WTC11 (cell line): ENCODE results near the gene SYT7. TPM values are rescaled to one million over a fixed set of nuclear protein-coding genes. Genes with fewer than 3 reads are reported as not detected.
A peak's percentile ranks its signal among the peaks of the same experiment; 100 is the strongest.

Experiments
- ATAC-seq: fragments of 200-7000 bp; cut with Tn5 transposase; 2 replicates; pipeline ENCODE4 v1.10.0; 2021; ENCODE audit warnings: mild to moderate bottlenecking, moderate library complexity
- CTCF ChIA-PET: fragments of 300-600 bp; sonication (Branson Sonifier 250); formaldehyde crosslinking; loops from one replicate; lab custom pipeline; 2021; ENCODE audit warnings: antibody characterized with exemption; lab: Charles Lee
- POLR2A ChIA-PET: fragments of 350-600 bp; sonication (Branson Sonifier 250); formaldehyde crosslinking; loops from one replicate; lab custom pipeline; 2021; ENCODE audit warnings: antibody characterized with exemption; lab: Charles Lee
- DNase-seq: peaks from one replicate; pipeline ENCODE4 v3.0.0; 2021; ENCODE audit warnings: low spot score
- H3K27ac Mint-ChIP-seq: 2 replicates; pipeline ENCODE4 v1.8.0; 2021; ENCODE audit warnings: mixed read lengths
- H3K27me3 Mint-ChIP-seq: 2 replicates; pipeline ENCODE4 v1.8.0; 2021; ENCODE audit warnings: low read depth, mild to moderate bottlenecking, moderate library complexity, mixed read lengths
- H3K36me3 Mint-ChIP-seq: 2 replicates; pipeline ENCODE4 v1.8.0; 2021; ENCODE audit warnings: mixed read lengths
- H3K4me1 Mint-ChIP-seq: 2 replicates; pipeline ENCODE4 v1.8.0; 2022; ENCODE audit warnings: mixed read lengths
- H3K4me3 Mint-ChIP-seq: 2 replicates; pipeline ENCODE4 v1.8.0; 2021; ENCODE audit warnings: mild to moderate bottlenecking, moderate library complexity, mixed read lengths
- H3K9me3 Mint-ChIP-seq: 2 replicates; pipeline ENCODE4 v1.8.0; 2021; ENCODE audit warnings: mixed read lengths
- ATF1 ChIP-seq: sonication (generic); formaldehyde crosslinking; IDR thresholded peaks from 2 replicates; pipeline ENCODE4 v1.8.1; 2023; ENCODE audit warnings: mild to moderate bottlenecking, moderate library complexity, missing genetic modification reagents
- ETV6 ChIP-seq: sonication (generic); formaldehyde crosslinking; IDR thresholded peaks from 2 replicates; pipeline ENCODE4 v1.8.1; 2022; ENCODE audit warnings: mild to moderate bottlenecking, missing genetic modification reagents
- IRF2 ChIP-seq: sonication (generic); formaldehyde crosslinking; IDR thresholded peaks from 2 replicates; pipeline ENCODE4 v1.8.0; 2022; ENCODE audit warnings: low read depth, missing genetic modification reagents, borderline replicate concordance
- JAZF1 ChIP-seq: fragments of 250-450 bp; sonication (Bioruptor Pico); IDR thresholded peaks from 2 replicates; pipeline ENCODE4 v1.9.0; 2021; ENCODE audit warnings: moderate library complexity, mild to moderate bottlenecking, inconsistent platforms
- NR1H2 ChIP-seq: sonication (generic); formaldehyde crosslinking; IDR thresholded peaks from 2 replicates; pipeline ENCODE4 v1.9.0; 2021; ENCODE audit warnings: mild to moderate bottlenecking, moderate library complexity, missing genetic modification reagents
- PRRX2 ChIP-seq: fragments of 250-450 bp; sonication (Bioruptor Pico); IDR thresholded peaks from 2 replicates; pipeline ENCODE4 v1.8.0; 2021; ENCODE audit warnings: mild to moderate bottlenecking
- RELA ChIP-seq: sonication (generic); formaldehyde crosslinking; IDR thresholded peaks from 2 replicates; pipeline ENCODE4 v1.8.1; 2022; ENCODE audit warnings: missing genetic modification reagents, mild to moderate bottlenecking, borderline replicate concordance
- SMAD4 ChIP-seq: sonication (generic); formaldehyde crosslinking; IDR thresholded peaks from 2 replicates; pipeline ENCODE4 v1.8.0; 2022; ENCODE audit warnings: mild to moderate bottlenecking, missing genetic modification reagents
- ZNF121 ChIP-seq: sonication (generic); formaldehyde crosslinking; IDR thresholded peaks from 2 replicates; pipeline ENCODE4 v1.8.0; 2023; ENCODE audit warnings: missing genetic modification reagents
- ZNF138 ChIP-seq: sonication (generic); formaldehyde crosslinking; conservative IDR thresholded peaks from 2 replicates; pipeline ENCODE4 v1.8.1; 2022; ENCODE audit warnings: mild to moderate bottlenecking, moderate library complexity, missing genetic modification reagents
- ZNF219 ChIP-seq: sonication (generic); formaldehyde crosslinking; IDR thresholded peaks from 2 replicates; pipeline ENCODE4 v1.8.0; 2023; ENCODE audit warnings: missing genetic modification reagents, mild to moderate bottlenecking, borderline replicate concordance
- ZNF263 ChIP-seq: sonication (generic); formaldehyde crosslinking; IDR thresholded peaks from 2 replicates; pipeline ENCODE4 v1.8.1; 2022; ENCODE audit warnings: low read depth, mild to moderate bottlenecking, moderate library complexity, missing genetic modification reagents
- ZNF317 ChIP-seq: sonication (generic); formaldehyde crosslinking; IDR thresholded peaks from 2 replicates; pipeline ENCODE4 v1.8.1; 2023; ENCODE audit warnings: low read depth, mild to moderate bottlenecking, moderate library complexity, missing genetic modification reagents, borderline replicate concordance
- ZNF416 ChIP-seq: fragments of 250-450 bp; sonication (Bioruptor Pico); IDR thresholded peaks from 2 replicates; pipeline ENCODE4 v1.9.0; 2021; ENCODE audit warnings: mild to moderate bottlenecking, inconsistent platforms
- total RNA-seq: library from RNA; stranded (reverse); gene quantifications from 3 replicates; pipeline ENCODE4 v1.2.3, GENCODE V29; 2021
- TF ChIP-seq, protein P1 (sequence below): sonication (generic); formaldehyde crosslinking; IDR thresholded peaks from 2 replicates; pipeline ENCODE4 v1.8.0; 2022; ENCODE audit warnings: mild to moderate bottlenecking, missing genetic modification reagents
- TF ChIP-seq, protein P2 (sequence below): sonication (generic); formaldehyde crosslinking; IDR thresholded peaks from 2 replicates; pipeline ENCODE4 v1.8.0; 2023; ENCODE audit warnings: missing genetic modification reagents
- TF ChIP-seq, protein P3 (sequence below): sonication (generic); formaldehyde crosslinking; IDR thresholded peaks from 2 replicates; pipeline ENCODE4 v1.8.1; 2023; ENCODE audit warnings: mild to moderate bottlenecking, missing genetic modification reagents, borderline replicate concordance
- TF ChIP-seq, protein P4 (sequence below): sonication (generic); formaldehyde crosslinking; IDR thresholded peaks from 2 replicates; pipeline ENCODE4 v1.8.0; 2022; ENCODE audit warnings: mild to moderate bottlenecking, missing genetic modification reagents
- TF ChIP-seq, protein P5 (sequence below): fragments of 200-600 bp; IDR thresholded peaks from 2 replicates; pipeline ENCODE4 v1.8.0; 2022; ENCODE audit warnings: antibody characterized with exemption
- TF ChIP-seq, protein P6 (sequence below): sonication (generic); formaldehyde crosslinking; IDR thresholded peaks from 2 replicates; pipeline ENCODE4 v1.8.1; 2022; ENCODE audit warnings: mild to moderate bottlenecking, missing genetic modification reagents, moderate library complexity, borderline replicate concordance
- TF ChIP-seq, protein P7 (sequence below): sonication (generic); formaldehyde crosslinking; conservative IDR thresholded peaks from 2 replicates; pipeline ENCODE4 v1.8.1; 2022; ENCODE audit warnings: mild to moderate bottlenecking, missing genetic modification reagents
- TF ChIP-seq, protein P8 (sequence below): sonication (generic); formaldehyde crosslinking; IDR thresholded peaks from 2 replicates; pipeline ENCODE4 v1.8.1; 2022; ENCODE audit warnings: mild to moderate bottlenecking, moderate library complexity, missing genetic modification reagents

Gene SYT7
- total RNA-seq, 1 experiment from 2014 or later = 12.5 TPM

DNA sequence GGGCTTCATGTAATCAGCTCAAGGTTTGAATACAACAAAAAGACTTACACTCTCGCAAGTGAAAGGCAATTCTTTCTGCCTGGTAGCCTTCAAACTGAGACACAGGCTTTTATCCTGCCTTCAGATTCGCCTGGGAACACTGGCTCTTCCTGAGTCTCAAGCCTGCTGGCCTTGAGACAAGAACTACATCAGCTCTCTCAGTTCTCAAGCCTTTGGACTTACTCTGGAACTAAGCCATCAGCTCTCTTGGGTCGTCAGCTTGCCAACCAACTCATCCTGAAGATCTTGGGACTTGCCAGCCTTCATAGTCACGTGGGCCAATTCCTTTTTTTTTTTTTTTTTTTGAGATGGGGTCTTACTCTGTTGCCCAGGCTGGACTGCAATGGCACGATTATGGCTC lies 108.0 kb downstream of the SYT7 start:
- peaks cover 14% of the 10 kb centered on the region; the same call in 1 of the 2 replicates for H3K36me3 Mint-ChIP-seq
- 0 out of 2 replicates have a peak, but pooled peaks have one; percentile 52 for TF ChIP-seq ZNF121 (CRISPR knock-in tag)
- TF ChIP-seq PRRX2 (CRISPR knock-in tag) = no peak
- H3K27me3 Mint-ChIP-seq = peaks cover 1% of the 10 kb centered on the region; the same call in 1 of the 2 replicates
- H3K9me3 Mint-ChIP-seq = no peaks in the 10 kb centered on the region
- ChIA-PET CTCF (interaction anchor here (0.6 to 2.9 kb wide), 9 partner anchors 10 to 191 kb away, joined by 3 to 17 read pairs (median 4); no protein-coding TSS in a partner anchor), POLR2A (interaction anchor here (0.6 to 0.7 kb wide), 2 partner anchors 308 to 1384 kb away, joined by 3 to 4 read pairs; no protein-coding TSS in a partner anchor)
- peaks cover 4% of the 10 kb centered on the region; the same call in 1 of the 2 replicates for H3K4me1 Mint-ChIP-seq
- peak overlapping the region; percentile 78; the same call in 1 of the 2 replicates for H3K27ac Mint-ChIP-seq
- no peak for DNase-seq
- H3K4me3 Mint-ChIP-seq = no peak overlapping the region
- no peak for ATAC-seq

DNA sequence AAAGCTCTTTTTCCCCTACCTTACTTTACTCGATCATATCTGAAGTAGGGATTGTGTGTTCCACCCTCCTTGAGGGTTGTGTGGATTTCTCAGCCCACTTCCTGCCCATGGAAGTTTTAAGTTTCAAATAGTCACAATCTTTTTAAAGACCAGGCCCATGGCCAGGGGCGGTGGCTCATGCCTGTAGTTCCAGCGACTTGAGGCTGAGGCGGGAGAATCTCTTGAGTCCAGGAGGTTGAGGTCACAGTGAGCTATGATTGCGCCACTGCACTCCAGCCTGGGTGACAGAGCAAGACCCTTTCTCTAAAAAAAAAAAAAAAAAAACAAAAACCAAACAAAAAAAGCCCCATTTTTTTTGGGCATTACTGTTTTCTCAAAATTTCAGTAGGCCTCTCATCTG lies 108.6 kb downstream of the SYT7 start:
- DNase-seq (no peak), ATAC-seq (no peak)
- Mint-ChIP-seq H3K4me3 (no peak overlapping the region), H3K27me3 (no peaks in the 10 kb centered on the region), H3K36me3 (peaks cover 14% of the 10 kb centered on the region; the same call in 1 of the 2 replicates), H3K27ac (no peak overlapping the region), H3K4me1 (0 out of 2 replicates have a peak, but pooled peaks cover 1% of the 10 kb centered on the region), H3K9me3 (no peaks in the 10 kb centered on the region)
- POLR2A ChIA-PET = interaction anchor here (0.6 to 0.7 kb wide), 2 partner anchors 309 to 1384 kb away, joined by 3 to 4 read pairs; no protein-coding TSS in a partner anchor
- CTCF ChIA-PET = interaction anchor here (0.6 to 2.9 kb wide), 10 partner anchors 10 to 167 kb away, joined by 3 to 17 read pairs (median 4); no protein-coding TSS in a partner anchor
- TF ChIP-seq SMAD4 (CRISPR knock-in tag) = no peak
- TF ChIP-seq, protein P1, sequence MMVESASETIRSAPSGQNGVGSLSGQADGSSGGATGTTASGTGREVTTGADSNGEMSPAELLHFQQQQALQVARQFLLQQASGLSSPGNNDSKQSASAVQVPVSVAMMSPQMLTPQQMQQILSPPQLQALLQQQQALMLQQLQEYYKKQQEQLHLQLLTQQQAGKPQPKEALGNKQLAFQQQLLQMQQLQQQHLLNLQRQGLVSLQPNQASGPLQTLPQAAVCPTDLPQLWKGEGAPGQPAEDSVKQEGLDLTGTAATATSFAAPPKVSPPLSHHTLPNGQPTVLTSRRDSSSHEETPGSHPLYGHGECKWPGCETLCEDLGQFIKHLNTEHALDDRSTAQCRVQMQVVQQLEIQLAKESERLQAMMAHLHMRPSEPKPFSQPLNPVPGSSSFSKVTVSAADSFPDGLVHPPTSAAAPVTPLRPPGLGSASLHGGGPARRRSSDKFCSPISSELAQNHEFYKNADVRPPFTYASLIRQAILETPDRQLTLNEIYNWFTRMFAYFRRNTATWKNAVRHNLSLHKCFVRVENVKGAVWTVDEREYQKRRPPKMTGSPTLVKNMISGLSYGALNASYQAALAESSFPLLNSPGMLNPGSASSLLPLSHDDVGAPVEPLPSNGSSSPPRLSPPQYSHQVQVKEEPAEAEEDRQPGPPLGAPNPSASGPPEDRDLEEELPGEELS (CRISPR knock-in tag) = no peak
- TF ChIP-seq, protein P2, sequence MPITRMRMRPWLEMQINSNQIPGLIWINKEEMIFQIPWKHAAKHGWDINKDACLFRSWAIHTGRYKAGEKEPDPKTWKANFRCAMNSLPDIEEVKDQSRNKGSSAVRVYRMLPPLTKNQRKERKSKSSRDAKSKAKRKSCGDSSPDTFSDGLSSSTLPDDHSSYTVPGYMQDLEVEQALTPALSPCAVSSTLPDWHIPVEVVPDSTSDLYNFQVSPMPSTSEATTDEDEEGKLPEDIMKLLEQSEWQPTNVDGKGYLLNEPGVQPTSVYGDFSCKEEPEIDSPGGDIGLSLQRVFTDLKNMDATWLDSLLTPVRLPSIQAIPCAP (CRISPR knock-in tag) = no peak
- TF ChIP-seq, protein P3, sequence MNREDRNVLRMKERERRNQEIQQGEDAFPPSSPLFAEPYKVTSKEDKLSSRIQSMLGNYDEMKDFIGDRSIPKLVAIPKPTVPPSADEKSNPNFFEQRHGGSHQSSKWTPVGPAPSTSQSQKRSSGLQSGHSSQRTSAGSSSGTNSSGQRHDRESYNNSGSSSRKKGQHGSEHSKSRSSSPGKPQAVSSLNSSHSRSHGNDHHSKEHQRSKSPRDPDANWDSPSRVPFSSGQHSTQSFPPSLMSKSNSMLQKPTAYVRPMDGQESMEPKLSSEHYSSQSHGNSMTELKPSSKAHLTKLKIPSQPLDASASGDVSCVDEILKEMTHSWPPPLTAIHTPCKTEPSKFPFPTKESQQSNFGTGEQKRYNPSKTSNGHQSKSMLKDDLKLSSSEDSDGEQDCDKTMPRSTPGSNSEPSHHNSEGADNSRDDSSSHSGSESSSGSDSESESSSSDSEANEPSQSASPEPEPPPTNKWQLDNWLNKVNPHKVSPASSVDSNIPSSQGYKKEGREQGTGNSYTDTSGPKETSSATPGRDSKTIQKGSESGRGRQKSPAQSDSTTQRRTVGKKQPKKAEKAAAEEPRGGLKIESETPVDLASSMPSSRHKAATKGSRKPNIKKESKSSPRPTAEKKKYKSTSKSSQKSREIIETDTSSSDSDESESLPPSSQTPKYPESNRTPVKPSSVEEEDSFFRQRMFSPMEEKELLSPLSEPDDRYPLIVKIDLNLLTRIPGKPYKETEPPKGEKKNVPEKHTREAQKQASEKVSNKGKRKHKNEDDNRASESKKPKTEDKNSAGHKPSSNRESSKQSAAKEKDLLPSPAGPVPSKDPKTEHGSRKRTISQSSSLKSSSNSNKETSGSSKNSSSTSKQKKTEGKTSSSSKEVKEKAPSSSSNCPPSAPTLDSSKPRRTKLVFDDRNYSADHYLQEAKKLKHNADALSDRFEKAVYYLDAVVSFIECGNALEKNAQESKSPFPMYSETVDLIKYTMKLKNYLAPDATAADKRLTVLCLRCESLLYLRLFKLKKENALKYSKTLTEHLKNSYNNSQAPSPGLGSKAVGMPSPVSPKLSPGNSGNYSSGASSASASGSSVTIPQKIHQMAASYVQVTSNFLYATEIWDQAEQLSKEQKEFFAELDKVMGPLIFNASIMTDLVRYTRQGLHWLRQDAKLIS (CRISPR knock-in tag) = no peak
- TF ChIP-seq JAZF1 (CRISPR knock-in tag) = no peak
- TF ChIP-seq IRF2 = no peak
- TF ChIP-seq ZNF138 = no peak
- TF ChIP-seq, protein P4, sequence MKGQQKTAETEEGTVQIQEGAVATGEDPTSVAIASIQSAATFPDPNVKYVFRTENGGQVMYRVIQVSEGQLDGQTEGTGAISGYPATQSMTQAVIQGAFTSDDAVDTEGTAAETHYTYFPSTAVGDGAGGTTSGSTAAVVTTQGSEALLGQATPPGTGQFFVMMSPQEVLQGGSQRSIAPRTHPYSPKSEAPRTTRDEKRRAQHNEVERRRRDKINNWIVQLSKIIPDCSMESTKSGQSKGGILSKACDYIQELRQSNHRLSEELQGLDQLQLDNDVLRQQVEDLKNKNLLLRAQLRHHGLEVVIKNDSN = no peak
- no peak for TF ChIP-seq ETV6 (CRISPR knock-in tag)
- TF ChIP-seq RELA (CRISPR knock-in tag) = no peak
- no peak for TF ChIP-seq ZNF219 (CRISPR knock-in tag)
- TF ChIP-seq ZNF416 = no peak
- TF ChIP-seq ZNF317 (CRISPR knock-in tag) = no peak
- TF ChIP-seq ZNF263 (CRISPR knock-in tag) = no peak
- TF ChIP-seq, protein P5, sequence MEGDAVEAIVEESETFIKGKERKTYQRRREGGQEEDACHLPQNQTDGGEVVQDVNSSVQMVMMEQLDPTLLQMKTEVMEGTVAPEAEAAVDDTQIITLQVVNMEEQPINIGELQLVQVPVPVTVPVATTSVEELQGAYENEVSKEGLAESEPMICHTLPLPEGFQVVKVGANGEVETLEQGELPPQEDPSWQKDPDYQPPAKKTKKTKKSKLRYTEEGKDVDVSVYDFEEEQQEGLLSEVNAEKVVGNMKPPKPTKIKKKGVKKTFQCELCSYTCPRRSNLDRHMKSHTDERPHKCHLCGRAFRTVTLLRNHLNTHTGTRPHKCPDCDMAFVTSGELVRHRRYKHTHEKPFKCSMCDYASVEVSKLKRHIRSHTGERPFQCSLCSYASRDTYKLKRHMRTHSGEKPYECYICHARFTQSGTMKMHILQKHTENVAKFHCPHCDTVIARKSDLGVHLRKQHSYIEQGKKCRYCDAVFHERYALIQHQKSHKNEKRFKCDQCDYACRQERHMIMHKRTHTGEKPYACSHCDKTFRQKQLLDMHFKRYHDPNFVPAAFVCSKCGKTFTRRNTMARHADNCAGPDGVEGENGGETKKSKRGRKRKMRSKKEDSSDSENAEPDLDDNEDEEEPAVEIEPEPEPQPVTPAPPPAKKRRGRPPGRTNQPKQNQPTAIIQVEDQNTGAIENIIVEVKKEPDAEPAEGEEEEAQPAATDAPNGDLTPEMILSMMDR = no peak
- TF ChIP-seq, protein P6, sequence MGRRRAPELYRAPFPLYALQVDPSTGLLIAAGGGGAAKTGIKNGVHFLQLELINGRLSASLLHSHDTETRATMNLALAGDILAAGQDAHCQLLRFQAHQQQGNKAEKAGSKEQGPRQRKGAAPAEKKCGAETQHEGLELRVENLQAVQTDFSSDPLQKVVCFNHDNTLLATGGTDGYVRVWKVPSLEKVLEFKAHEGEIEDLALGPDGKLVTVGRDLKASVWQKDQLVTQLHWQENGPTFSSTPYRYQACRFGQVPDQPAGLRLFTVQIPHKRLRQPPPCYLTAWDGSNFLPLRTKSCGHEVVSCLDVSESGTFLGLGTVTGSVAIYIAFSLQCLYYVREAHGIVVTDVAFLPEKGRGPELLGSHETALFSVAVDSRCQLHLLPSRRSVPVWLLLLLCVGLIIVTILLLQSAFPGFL = no peak
- TF ChIP-seq ATF1 (CRISPR knock-in tag) = no peak
- TF ChIP-seq, protein P7, sequence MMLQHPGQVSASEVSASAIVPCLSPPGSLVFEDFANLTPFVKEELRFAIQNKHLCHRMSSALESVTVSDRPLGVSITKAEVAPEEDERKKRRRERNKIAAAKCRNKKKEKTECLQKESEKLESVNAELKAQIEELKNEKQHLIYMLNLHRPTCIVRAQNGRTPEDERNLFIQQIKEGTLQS (CRISPR knock-in tag) = no peak
- TF ChIP-seq, protein P8, sequence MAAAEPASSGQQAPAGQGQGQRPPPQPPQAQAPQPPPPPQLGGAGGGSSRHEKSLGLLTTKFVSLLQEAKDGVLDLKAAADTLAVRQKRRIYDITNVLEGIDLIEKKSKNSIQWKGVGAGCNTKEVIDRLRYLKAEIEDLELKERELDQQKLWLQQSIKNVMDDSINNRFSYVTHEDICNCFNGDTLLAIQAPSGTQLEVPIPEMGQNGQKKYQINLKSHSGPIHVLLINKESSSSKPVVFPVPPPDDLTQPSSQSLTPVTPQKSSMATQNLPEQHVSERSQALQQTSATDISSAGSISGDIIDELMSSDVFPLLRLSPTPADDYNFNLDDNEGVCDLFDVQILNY (CRISPR knock-in tag) = no peak
- TF ChIP-seq NR1H2 = no peak
